ENCODE measurements around the gene FAR2. TPM values are rescaled to one million over a fixed set of nuclear protein-coding genes. Genes with fewer than 3 reads are reported as not detected.
"Not testable (repeated sequence)": the region's sequence is repeated elsewhere in the genome, so short reads cannot be mapped to it uniquely, and the experiment has no call there.

FAR2 gene
- total RNA-seq, 4 donors from 2014 or later, result 8.4 to 16.6 (median 8.8) TPM

DNA sequence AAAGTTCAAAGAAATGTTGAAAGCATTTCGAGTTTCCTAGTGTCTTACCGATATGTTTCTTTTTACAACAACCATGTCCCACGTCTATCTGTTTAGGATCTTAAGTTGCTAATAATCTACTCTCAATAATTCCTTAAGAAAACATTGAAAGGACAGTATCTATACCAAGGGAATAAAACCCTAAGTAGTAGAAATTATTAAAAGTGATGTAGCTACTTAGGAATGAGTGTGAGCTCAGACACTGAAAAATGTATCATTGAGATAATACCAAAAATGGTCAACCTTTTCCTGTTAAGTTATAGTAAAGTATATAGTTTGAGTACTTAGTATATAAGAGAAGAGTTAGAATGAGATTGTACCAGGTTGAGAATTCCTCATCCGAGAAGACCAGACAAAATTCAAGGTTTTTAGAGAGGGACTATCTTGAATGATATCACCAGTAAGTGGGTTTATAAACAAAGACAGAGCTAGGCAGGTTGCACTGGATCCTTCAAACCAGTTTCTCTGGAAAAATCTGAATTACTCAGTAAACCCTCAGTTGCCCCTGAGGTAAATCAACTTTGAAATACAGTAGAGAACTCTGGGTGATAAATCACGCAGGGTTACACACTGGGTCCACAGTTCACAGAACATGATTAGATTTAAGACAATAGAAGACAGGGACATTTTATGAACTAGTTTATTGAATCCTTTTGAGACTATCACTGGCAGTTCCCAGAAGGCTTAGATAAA, 135.1 kb downstream of the FAR2 start:
- 80 to 82% methylated on average over 5 of the region's 5 CpGs for WGBS, 2 donors
- Histone ChIP-seq H3K27me3 (no peaks in the 10 kb centered on the region), H3K27ac (no peak overlapping the region), H3K9me3 (peaks cover 0 to 2% (median 0%) of the 10 kb centered on the region in 4 donors), H3K4me3 (no peak overlapping the region), H3K36me3 (peaks cover 0 to 4% (median 0%) of the 10 kb centered on the region in 3 donors), H3K4me1 (no peaks in the 10 kb centered on the region)
- no peak for TF ChIP-seq EP300 (IDR thresholded peaks at IDR 0.05)
- TF ChIP-seq POLR2A (IDR thresholded peaks at IDR 0.05), result no peak
- TF ChIP-seq, protein P1, sequence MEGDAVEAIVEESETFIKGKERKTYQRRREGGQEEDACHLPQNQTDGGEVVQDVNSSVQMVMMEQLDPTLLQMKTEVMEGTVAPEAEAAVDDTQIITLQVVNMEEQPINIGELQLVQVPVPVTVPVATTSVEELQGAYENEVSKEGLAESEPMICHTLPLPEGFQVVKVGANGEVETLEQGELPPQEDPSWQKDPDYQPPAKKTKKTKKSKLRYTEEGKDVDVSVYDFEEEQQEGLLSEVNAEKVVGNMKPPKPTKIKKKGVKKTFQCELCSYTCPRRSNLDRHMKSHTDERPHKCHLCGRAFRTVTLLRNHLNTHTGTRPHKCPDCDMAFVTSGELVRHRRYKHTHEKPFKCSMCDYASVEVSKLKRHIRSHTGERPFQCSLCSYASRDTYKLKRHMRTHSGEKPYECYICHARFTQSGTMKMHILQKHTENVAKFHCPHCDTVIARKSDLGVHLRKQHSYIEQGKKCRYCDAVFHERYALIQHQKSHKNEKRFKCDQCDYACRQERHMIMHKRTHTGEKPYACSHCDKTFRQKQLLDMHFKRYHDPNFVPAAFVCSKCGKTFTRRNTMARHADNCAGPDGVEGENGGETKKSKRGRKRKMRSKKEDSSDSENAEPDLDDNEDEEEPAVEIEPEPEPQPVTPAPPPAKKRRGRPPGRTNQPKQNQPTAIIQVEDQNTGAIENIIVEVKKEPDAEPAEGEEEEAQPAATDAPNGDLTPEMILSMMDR (IDR thresholded peaks at IDR 0.05), result no peak
- no peak for DNase-seq (ENCODE audit: low spot score in 2 of 2)

DNA sequence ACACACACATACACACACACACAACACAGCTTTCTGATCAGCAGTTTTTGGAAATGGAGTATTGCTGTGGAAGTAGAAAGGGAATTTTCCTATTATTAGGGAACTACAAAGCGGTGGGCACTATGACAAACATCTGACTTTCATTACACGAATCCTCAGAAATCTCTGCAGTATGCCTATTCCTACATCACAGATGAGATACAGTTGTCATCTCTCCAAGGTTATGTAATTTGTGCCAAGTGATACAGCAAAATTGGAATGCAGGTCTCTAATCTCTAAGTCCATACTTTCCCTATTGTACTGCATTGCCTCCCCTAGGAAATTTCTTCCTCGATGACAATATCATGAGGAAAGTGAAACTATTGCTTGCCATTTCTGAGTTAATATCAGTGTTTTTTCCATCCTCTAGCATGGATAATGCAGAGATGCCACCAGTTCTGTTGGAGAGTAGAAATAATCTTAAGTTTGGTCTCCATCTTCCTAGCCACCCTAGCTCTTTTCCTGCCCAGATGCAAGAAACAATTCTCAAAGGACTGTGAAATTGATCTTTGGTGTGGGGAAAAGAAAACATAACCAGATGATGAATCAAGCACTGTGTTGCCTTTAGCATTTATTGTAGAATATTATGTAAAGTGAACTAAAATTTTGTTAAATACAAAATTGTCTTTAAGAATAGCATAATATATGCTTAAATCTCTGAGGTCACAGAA, 137.2 kb downstream of the FAR2 start:
- 60 to 62% methylated on average over 3 of the region's 3 CpGs for WGBS, 2 donors
- Histone ChIP-seq H3K27ac (no peak overlapping the region), H3K4me3 (no peak overlapping the region), H3K27me3 (no peaks in the 10 kb centered on the region), H3K4me1 (no peaks in the 10 kb centered on the region), H3K9me3 (peaks cover 0 to 4% (median 0%) of the 10 kb centered on the region in 4 donors), H3K36me3 (peaks cover 0 to 8% (median 0%) of the 10 kb centered on the region in 3 donors)
- TF ChIP-seq POLR2A (IDR thresholded peaks at IDR 0.05), result no peak
- no peak for TF ChIP-seq EP300 (IDR thresholded peaks at IDR 0.05)
- TF ChIP-seq, protein P1 (IDR thresholded peaks at IDR 0.05), result no peak
- DNase-seq (ENCODE audit: low spot score in 2 of 2), result no peak

DNA sequence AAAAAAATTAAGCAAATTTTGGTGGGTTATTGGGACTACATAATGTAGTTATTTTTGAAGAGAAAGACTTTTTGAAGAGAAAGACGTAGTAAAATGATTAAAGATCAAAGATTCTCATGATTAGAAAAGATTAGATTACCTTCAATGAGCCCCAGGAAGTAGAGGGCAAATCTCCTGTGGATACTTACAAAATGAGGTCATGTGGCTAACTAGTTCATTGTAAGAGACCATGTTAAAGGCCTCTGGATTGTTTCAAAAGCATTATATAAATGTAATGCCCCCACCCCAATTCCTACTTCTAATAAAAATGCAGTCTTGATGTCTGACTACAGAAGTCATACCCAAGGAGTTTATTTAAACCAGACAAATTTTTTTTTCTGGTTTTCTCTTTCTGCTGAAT, 138.5 kb downstream of the FAR2 start:
- Histone ChIP-seq H3K4me3 (no peak overlapping the region), H3K27me3 (no peaks in the 10 kb centered on the region), H3K4me1 (no peaks in the 10 kb centered on the region), H3K27ac (no peak overlapping the region), H3K9me3 (peaks cover 0 to 4% (median 0%) of the 10 kb centered on the region in 4 donors), H3K36me3 (peaks cover 0 to 8% (median 0%) of the 10 kb centered on the region in 3 donors)
- no peak for DNase-seq (ENCODE audit: low spot score in 2 of 2)
- TF ChIP-seq, protein P1 (IDR thresholded peaks at IDR 0.05), result no peak
- no peak for TF ChIP-seq EP300 (IDR thresholded peaks at IDR 0.05)
- no peak for TF ChIP-seq POLR2A (IDR thresholded peaks at IDR 0.05)
- WGBS, 2 donors, result 67 to 74% methylated on average over 1 of the region's 1 CpG

DNA sequence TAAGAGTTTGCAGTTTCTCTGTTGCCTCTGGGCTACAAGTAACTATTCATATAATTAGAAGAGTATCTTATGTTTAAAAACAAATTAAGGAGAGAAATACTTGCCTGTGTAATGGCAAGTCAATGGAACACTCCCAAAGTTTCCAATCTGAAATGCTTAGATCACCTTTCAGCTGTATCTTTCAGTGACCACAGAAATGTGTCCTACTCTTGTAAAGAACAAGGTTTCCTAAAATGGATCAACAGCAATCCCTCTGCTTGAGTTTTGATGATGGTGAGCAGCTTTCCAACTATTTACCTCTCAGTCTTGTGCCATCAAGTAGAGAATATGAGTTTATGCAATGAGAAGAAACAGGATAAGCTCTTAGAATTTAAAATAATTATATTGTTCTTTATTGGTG, 139.0 kb downstream of the FAR2 start:
- Histone ChIP-seq H3K9me3 (peaks cover 0 to 4% (median 0%) of the 10 kb centered on the region in 4 donors), H3K4me3 (no peak overlapping the region), H3K36me3 (peaks cover 0 to 8% (median 0%) of the 10 kb centered on the region in 3 donors), H3K4me1 (no peaks in the 10 kb centered on the region), H3K27ac (no peak overlapping the region), H3K27me3 (no peaks in the 10 kb centered on the region)
- TF ChIP-seq POLR2A (IDR thresholded peaks at IDR 0.05), result no peak
- TF ChIP-seq, protein P1 (IDR thresholded peaks at IDR 0.05), result no peak
- TF ChIP-seq EP300 (IDR thresholded peaks at IDR 0.05), result no peak
- no peak for DNase-seq (ENCODE audit: low spot score in 2 of 2)

DNA sequence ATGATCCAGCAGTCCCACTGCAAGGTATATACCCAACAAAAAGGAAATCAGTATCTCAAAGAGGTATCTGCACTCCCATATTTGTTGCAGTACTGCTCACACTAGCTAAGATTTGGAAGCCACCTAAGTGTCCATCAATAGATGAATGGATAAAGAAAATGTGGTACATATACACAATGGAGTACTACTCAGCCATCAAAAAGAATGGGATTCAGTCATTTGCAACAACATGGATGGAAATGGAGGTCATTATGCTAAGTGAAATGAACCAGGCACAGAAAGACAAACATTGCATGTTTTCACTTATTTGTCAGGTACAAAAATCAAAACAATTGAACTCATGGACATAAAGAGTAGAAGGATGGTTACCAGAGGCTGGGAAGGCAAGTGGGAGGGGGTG, 141.4 kb downstream of the FAR2 start:
- H3K36me3 ChIP-seq; H3K4me3 ChIP-seq; H3K27me3 ChIP-seq; H3K9me3 ChIP-seq; DNase-seq (ENCODE audit: low spot score in 2 of 2); H3K27ac ChIP-seq; H3K4me1 ChIP-seq: not testable (repeated sequence)

All from tibial nerve (tissue), 4 donors.